HFFc6 (cell line): ENCODE results near the gene GLRA1. TPM values are rescaled to one million over a fixed set of nuclear protein-coding genes. Genes with fewer than 3 reads are reported as not detected.

Experiments
- DNase-seq: peaks from one replicate; pipeline ENCODE4 v3.0.0-alpha.2; 2018
- H3K27ac Mint-ChIP-seq: 2 replicates; pipeline ENCODE4 v1.8.0; 2020; ENCODE audit warnings: mild to moderate bottlenecking, mixed read lengths
- H3K27me3 Mint-ChIP-seq: 2 replicates; pipeline ENCODE4 v1.8.0; 2021; ENCODE audit warnings: mild to moderate bottlenecking, moderate library complexity, mixed read lengths; ENCODE audit not compliant: insufficient read depth
- H3K36me3 Mint-ChIP-seq: 2 replicates; pipeline ENCODE4 v1.8.0; 2021; ENCODE audit warnings: low read depth, mixed read lengths
- H3K4me1 Mint-ChIP-seq: 2 replicates; pipeline ENCODE4 v1.8.0; 2020; ENCODE audit warnings: low read depth, mixed read lengths
- H3K4me3 Mint-ChIP-seq: 2 replicates; pipeline ENCODE4 v1.8.0; 2020; ENCODE audit warnings: mild to moderate bottlenecking, moderate library complexity, mixed read lengths
- H3K9me3 Mint-ChIP-seq: 2 replicates; pipeline ENCODE4 v1.8.0; 2020; ENCODE audit warnings: mild to moderate bottlenecking, mixed read lengths
- total RNA-seq, 6 experiments: library from RNA; stranded (reverse); fragmentation: NEBNext Ultra II Directional; extraction: Animal tissue kit (Norgen Biotek cat#: 25700); gene quantifications; 2 replicates in 1 of 6; 3 replicates in 5 of 6; pipeline ENCODE4 v1.2.3, GENCODE V29; 2021
- TF ChIP-seq, protein P1 (sequence below): fragments of 200-600 bp; sonication (generic); IDR thresholded peaks from 2 replicates; pipeline ENCODE4 v1.5.0; 2021; ENCODE audit warnings: antibody characterized with exemption, mild to moderate bottlenecking

Gene GLRA1
- total RNA-seq, 6 experiments from 2014 or later: not detected

DNA sequence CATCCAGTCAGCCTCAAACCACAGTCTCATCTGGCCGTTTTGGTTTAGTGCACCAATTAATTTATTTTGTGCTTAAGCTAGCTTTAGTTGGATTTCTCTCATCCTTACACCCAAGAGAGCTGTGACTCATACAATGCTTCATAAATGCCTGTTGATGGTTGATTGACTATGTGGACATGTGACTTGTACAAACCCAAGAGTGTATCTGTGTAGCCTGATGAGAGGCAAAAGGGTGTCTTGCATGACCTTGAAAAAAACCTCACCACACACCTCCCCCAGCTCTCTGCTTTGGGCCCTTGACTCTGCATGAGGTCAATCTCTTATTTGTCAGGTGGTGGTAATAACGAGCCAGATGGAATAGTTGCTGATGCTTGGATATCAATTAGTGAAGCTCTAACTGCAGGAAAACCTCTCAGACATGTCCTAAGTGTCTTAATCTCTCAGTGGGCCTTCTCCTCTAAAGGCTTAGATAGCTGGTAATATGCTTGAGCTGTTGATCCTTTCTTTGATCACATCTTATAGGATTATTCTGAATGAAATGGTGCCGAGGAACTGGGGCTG is 10.6 kb upstream of the GLRA1 start:
- peaks cover 4% of the 10 kb centered on the region; the same call in 1 of the 2 replicates for H3K36me3 Mint-ChIP-seq
- H3K27me3 Mint-ChIP-seq: no peaks in the 10 kb centered on the region; the same call in 1 of the 2 replicates

DNA sequence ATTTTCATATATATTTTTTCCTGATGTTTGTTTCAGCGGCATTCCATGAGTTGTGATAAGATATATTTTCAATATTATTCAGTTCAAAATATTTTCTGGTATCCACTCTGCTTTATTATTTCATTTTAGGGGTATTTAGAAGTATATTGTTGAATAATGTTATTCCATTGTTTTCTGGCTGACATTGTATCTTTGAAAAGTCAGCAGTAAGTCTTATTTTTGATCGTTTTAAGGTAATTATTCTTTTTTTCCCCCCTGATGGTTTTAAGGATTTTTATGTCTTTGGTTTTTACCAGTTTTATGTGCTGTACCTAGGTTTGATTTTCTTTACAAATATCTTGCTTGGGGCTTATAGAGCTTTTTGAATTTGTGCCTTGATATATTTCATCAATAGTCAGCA is 6.6 kb upstream of the GLRA1 start:
- no peak for DNase-seq
- Mint-ChIP-seq H3K9me3 (peaks cover 28% of the 10 kb centered on the region), H3K27me3 (no peaks in the 10 kb centered on the region), H3K4me3 (no peak overlapping the region), H3K4me1 (no peaks in the 10 kb centered on the region), H3K27ac (no peak overlapping the region), H3K36me3 (peaks cover 4% of the 10 kb centered on the region; the same call in 1 of the 2 replicates)
- TF ChIP-seq, protein P1, sequence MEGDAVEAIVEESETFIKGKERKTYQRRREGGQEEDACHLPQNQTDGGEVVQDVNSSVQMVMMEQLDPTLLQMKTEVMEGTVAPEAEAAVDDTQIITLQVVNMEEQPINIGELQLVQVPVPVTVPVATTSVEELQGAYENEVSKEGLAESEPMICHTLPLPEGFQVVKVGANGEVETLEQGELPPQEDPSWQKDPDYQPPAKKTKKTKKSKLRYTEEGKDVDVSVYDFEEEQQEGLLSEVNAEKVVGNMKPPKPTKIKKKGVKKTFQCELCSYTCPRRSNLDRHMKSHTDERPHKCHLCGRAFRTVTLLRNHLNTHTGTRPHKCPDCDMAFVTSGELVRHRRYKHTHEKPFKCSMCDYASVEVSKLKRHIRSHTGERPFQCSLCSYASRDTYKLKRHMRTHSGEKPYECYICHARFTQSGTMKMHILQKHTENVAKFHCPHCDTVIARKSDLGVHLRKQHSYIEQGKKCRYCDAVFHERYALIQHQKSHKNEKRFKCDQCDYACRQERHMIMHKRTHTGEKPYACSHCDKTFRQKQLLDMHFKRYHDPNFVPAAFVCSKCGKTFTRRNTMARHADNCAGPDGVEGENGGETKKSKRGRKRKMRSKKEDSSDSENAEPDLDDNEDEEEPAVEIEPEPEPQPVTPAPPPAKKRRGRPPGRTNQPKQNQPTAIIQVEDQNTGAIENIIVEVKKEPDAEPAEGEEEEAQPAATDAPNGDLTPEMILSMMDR: no peak

More for the DNA sequence above, 10.6 kb upstream of the GLRA1 start:
- H3K27ac Mint-ChIP-seq: no peak overlapping the region
- DNase-seq: no peak
- no peak overlapping the region for H3K4me3 Mint-ChIP-seq
- TF ChIP-seq, protein P1: no peak
- no peaks in the 10 kb centered on the region for H3K4me1 Mint-ChIP-seq
- peaks cover 28% of the 10 kb centered on the region for H3K9me3 Mint-ChIP-seq

DNA sequence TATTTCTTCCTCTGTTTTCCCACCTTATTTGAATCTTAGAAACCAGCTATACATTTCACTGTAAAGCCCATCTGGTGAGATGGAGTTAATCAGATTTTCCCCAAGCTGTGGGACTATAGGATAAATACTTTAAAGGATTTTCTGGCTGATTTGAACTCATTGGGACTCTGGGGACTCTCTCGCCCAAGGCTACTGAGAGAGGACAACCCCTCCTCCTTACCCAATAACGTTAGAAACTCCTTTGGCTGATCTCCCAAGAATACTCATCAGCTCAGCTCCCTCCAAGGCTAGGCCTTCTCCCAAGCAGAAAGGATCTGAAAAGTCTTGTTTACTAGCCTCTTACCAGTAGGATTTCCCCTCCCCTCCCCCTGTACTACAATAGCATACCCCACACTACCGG is 1.5 kb upstream of the GLRA1 start:
- TF ChIP-seq, protein P1: no peak
- no peak overlapping the region for H3K4me3 Mint-ChIP-seq
- no peak overlapping the region for H3K27ac Mint-ChIP-seq
- H3K27me3 Mint-ChIP-seq: peaks cover 4% of the 10 kb centered on the region; the same call in 1 of the 2 replicates
- DNase-seq: no peak
- H3K4me1 Mint-ChIP-seq: no peaks in the 10 kb centered on the region
- peaks cover 2% of the 10 kb centered on the region; the same call in 1 of the 2 replicates for H3K9me3 Mint-ChIP-seq
- no peaks in the 10 kb centered on the region for H3K36me3 Mint-ChIP-seq

DNA sequence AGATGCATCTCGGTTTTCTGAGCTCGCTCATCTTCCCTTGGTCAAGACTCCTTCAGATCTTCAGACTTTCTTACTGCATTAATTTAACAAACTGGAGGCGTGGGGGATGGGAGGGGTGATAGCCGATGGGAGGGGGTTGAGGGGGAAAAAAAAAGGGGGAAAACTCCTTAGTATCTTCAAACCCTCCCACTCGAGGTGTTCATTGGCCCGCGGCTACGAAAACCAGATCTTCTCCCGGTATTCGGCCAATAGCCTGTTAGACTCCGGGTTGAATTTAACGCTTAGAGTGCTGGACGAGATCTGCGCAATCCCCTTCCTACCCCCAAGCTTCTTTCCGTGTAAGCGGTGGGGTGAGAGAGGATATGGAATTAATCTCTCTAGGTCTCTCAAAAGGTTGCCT is 689 bp upstream of the GLRA1 start:
- no peak overlapping the region for H3K4me3 Mint-ChIP-seq
- no peaks in the 10 kb centered on the region for H3K4me1 Mint-ChIP-seq
- no peaks in the 10 kb centered on the region for H3K36me3 Mint-ChIP-seq
- H3K27me3 Mint-ChIP-seq: peaks cover 4% of the 10 kb centered on the region; the same call in 1 of the 2 replicates
- TF ChIP-seq, protein P1: no peak
- H3K27ac Mint-ChIP-seq: no peak overlapping the region
- no peak for DNase-seq
- no peaks in the 10 kb centered on the region for H3K9me3 Mint-ChIP-seq

DNA sequence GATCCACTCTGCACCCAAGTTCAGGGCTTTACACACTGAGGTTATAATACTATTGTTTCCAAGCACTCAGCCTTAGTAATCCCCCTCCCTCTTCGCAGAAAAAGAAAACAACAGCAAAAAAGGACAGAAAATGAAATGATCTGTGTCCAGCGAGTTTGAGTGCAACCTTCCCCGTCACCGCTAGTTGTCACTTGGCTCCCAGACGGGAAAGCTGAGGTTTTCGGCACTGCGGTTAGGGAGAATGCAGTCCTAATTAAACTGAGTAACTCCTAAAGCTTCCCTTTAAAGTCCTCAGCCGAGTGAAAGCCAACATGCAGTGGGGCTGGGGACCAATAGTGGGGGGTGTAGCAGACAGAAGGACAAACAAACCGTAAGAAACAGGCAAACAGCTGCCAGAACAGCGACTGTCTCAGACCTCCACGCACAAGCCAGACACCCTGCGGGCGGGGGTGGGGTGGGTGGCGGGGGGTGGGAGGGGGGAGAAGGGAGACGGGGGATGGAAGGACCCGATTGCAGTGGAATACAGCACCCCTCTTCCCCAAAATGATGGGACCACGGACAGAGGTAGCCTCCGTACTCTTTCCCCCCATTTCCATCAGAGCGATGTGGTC is 680 bp downstream of the GLRA1 start:
- TF ChIP-seq, protein P1: peak; percentile 38
- H3K36me3 Mint-ChIP-seq: no peaks in the 10 kb centered on the region
- no peaks in the 10 kb centered on the region for H3K9me3 Mint-ChIP-seq
- H3K4me1 Mint-ChIP-seq: no peaks in the 10 kb centered on the region
- H3K4me3 Mint-ChIP-seq: no peak overlapping the region
- H3K27ac Mint-ChIP-seq: no peak overlapping the region
- no peak for DNase-seq
- H3K27me3 Mint-ChIP-seq: peaks cover 4% of the 10 kb centered on the region; the same call in 1 of the 2 replicates
